IMR-90 (cell line): ENCODE measurements around the gene CACNA2D1. TPM values are rescaled to one million over a fixed set of nuclear protein-coding genes. Genes with fewer than 3 reads are reported as not detected.

Experiments used
- ATAC-seq: fragments of 200-7000 bp; cut with Tn5 transposase; 2 replicates; pipeline ENCODE4 v1.9.1; 2020; ENCODE audit warnings: low read depth, mild to moderate bottlenecking, moderate library complexity
- BruUV-seq: library from RNA; stranded (reverse); fragments of 400-500 nt; replicated peaks from 2 replicates; lab custom pipeline; 2021; lab: Mats Ljungman, UMichigan
- CTCF ChIA-PET: fragments of 300-600 bp; formaldehyde crosslinking; extraction: SDS; loops from one replicate; lab custom pipeline; 2021; ENCODE audit warnings: antibody characterized with exemption; lab: Yijun Ruan, JAX
- POLR2A ChIA-PET: fragments of 300-600 bp; sonication (Branson Sonifier 250); formaldehyde crosslinking; loops from one replicate; lab custom pipeline; 2022; ENCODE audit warnings: antibody characterized with exemption; ENCODE audit not compliant: unreplicated experiment; lab: Charles Lee
- DNase-seq: peaks from one replicate; pipeline ENCODE4 v3.0.0; 2013
- H2AFZ ChIP-seq: replicated peaks from 2 replicates; pipeline ENCODE3; 2013; ENCODE audit warnings: low read length, mild to moderate bottlenecking; ENCODE audit not compliant: poor library complexity
- H2AK5ac ChIP-seq: 2 replicates; pipeline ENCODE4 v1.6.1; 2013; ENCODE audit warnings: low read depth, low read length, inconsistent platforms
- H2AK9ac ChIP-seq: replicated peaks from 2 replicates; pipeline ENCODE3; 2013; ENCODE audit warnings: mild to moderate bottlenecking, low read depth, low read length, moderate library complexity; ENCODE audit not compliant: poor library complexity
- H2BK120ac ChIP-seq: 2 replicates; pipeline ENCODE4 v1.6.1; 2013; ENCODE audit warnings: low read depth, low read length, inconsistent platforms
- H2BK15ac ChIP-seq: 3 replicates; pipeline ENCODE4 v1.6.1; 2013; ENCODE audit warnings: low read depth, low read length, inconsistent platforms
- H2BK20ac ChIP-seq: 2 replicates; pipeline ENCODE4 v1.6.1; 2013; ENCODE audit warnings: low read depth, mild to moderate bottlenecking, inconsistent platforms, low read length, moderate library complexity
- H2BK5ac ChIP-seq: 2 replicates; pipeline ENCODE4 v1.6.1; 2013; ENCODE audit warnings: mild to moderate bottlenecking, low read depth, low read length, inconsistent platforms; ENCODE audit not compliant: poor library complexity, severe bottlenecking
- H3K14ac ChIP-seq: replicated peaks from 2 replicates; pipeline ENCODE4 v1.6.1; 2013; ENCODE audit warnings: low read depth, low read length, inconsistent platforms
- H3K18ac ChIP-seq: 2 replicates; pipeline ENCODE4 v1.6.1; 2013; ENCODE audit warnings: low read depth, low read length, control low read depth
- H3K23ac ChIP-seq: 2 replicates; pipeline ENCODE4 v1.6.1; 2013; ENCODE audit warnings: low read depth, low read length, inconsistent platforms
- H3K27ac ChIP-seq: 2 replicates; pipeline ENCODE4 v1.5.1; 2013; ENCODE audit warnings: mild to moderate bottlenecking, control low read depth, low read length; ENCODE audit not compliant: insufficient read depth
- H3K27me3 ChIP-seq: 2 replicates; pipeline ENCODE4 v1.6.1; 2013; ENCODE audit warnings: low read length; ENCODE audit not compliant: control insufficient read depth, insufficient read depth
- H3K36me3 ChIP-seq: 2 replicates; pipeline ENCODE4 v1.6.1; 2013; ENCODE audit warnings: low read length, mixed read lengths; ENCODE audit not compliant: control insufficient read depth, insufficient read depth
- H3K4ac ChIP-seq: 2 replicates; pipeline ENCODE4 v1.6.1; 2013; ENCODE audit warnings: low read depth, low read length, inconsistent platforms
- H3K4me1 ChIP-seq: 2 replicates; pipeline ENCODE4 v1.6.1; 2013; ENCODE audit warnings: low read length, mixed read lengths; ENCODE audit not compliant: control insufficient read depth, insufficient read depth
- H3K4me2 ChIP-seq: 2 replicates; pipeline ENCODE4 v1.6.1; 2013; ENCODE audit warnings: low read depth, mild to moderate bottlenecking, control low read depth, low read length, moderate library complexity
- H3K4me3 ChIP-seq: 2 replicates; pipeline ENCODE4 v1.5.1; 2013; ENCODE audit warnings: low read depth, mild to moderate bottlenecking, control low read depth, low read length, moderate library complexity; ENCODE audit not compliant: insufficient read depth
- H3K56ac ChIP-seq: 2 replicates; pipeline ENCODE4 v1.6.1; 2013; ENCODE audit warnings: low read length, inconsistent platforms; ENCODE audit not compliant: insufficient read depth; ENCODE audit errors: extremely low read depth
- H3K79me1 ChIP-seq, 2 experiments: 2 replicates each; pipeline ENCODE4 v1.6.1; 2013; ENCODE audit warnings: low read length in 2 of 2, inconsistent platforms in 1 of 2, low read depth in 1 of 2
- H3K9ac ChIP-seq: 2 replicates; pipeline ENCODE4 v1.6.1; 2013; ENCODE audit warnings: low read depth, low read length, control low read depth
- H3K9me1 ChIP-seq: 2 replicates; pipeline ENCODE4 v1.6.1; 2013; ENCODE audit warnings: low read length, inconsistent platforms; ENCODE audit not compliant: insufficient read depth
- H3K9me3 ChIP-seq: 2 replicates; pipeline ENCODE4 v1.6.1; 2013; ENCODE audit warnings: low read length; ENCODE audit not compliant: control insufficient read depth, insufficient read depth
- H4K20me1 ChIP-seq: 2 replicates; pipeline ENCODE4 v1.6.1; 2013; ENCODE audit warnings: low read length, inconsistent platforms; ENCODE audit not compliant: insufficient read depth
- H4K5ac ChIP-seq: 2 replicates; pipeline ENCODE4 v1.6.1; 2013; ENCODE audit warnings: mild to moderate bottlenecking, low read depth, low read length, control low read depth
- H4K8ac ChIP-seq, 2 experiments: 2 replicates each; pipeline ENCODE4 v1.6.1; 2013; ENCODE audit warnings: low read depth in 2 of 2, low read length in 2 of 2, control low read depth in 1 of 2, inconsistent platforms in 1 of 2
- H4K91ac ChIP-seq: 2 replicates; pipeline ENCODE4 v1.6.1; 2013; ENCODE audit warnings: low read depth, low read length, inconsistent platforms; ENCODE audit not compliant: insufficient read depth
- CEBPB ChIP-seq: IDR thresholded peaks from 2 replicates; pipeline ENCODE4 v1.6.1; 2012; ENCODE audit warnings: low read depth, low read length, improper control_type of control experiment
- FOS ChIP-seq: fragments of 150-350 bp; IDR thresholded peaks from 2 replicates; pipeline ENCODE4 v1.6.1; 2016; ENCODE audit warnings: low read depth, low read length
- RAD21 ChIP-seq: IDR thresholded peaks from 2 replicates; pipeline ENCODE4 v1.6.1; 2012; ENCODE audit warnings: low read length, improper control_type of control experiment
- RFX5 ChIP-seq: IDR thresholded peaks from 2 replicates; pipeline ENCODE4 v1.8.0; 2012; ENCODE audit warnings: low read depth, mild to moderate bottlenecking, low read length, moderate library complexity
- WGBS, 2 experiments: methylation state at CpG; one replicate each; pipeline versions ENCODE4 v1.1.5 to v1.1.7; 2013; ENCODE audit warnings: missing lambda C conversion rate in 2 of 2; ENCODE audit not compliant: insufficient read length in 1 of 2; ENCODE audit errors: extremely low coverage in 2 of 2; 5-methylcytosine and 5-hydroxymethylcytosine counted together
- dilution Hi-C: fragments of 300-500 bp; cut with HindIII; formaldehyde crosslinking; loops from one replicate; pipeline ENCODE4 v1.14.3; 2018; ENCODE audit warnings: low sequenced_read_pairs; ENCODE audit not compliant: unreplicated experiment
- in situ Hi-C: fragments of 300-500 bp; cut with MboI; formaldehyde crosslinking; loops from 3 replicates; pipeline ENCODE4 v1.14.3; 2019; ENCODE audit warnings: low sequenced_read_pairs, inconsistent platforms, mixed read lengths
- intact Hi-C: fragments of 100-400 bp; cut with micrococcal nuclease; formaldehyde crosslinking; loops from 2 replicates; pipeline ENCODE4 v1.10.0; 2022
- polyA plus RNA-seq, 3 experiments: library from polyadenylated mRNA; depleted of rRNA; stranded (reverse); fragments of >200 nt; gene quantifications; 2 replicates each; pipeline ENCODE4 v1.2.3, GENCODE V29; 2012; ENCODE audit warnings: low replicate concordance in 1 of 3
- total RNA-seq: library from RNA; depleted of rRNA; stranded (reverse); fragments of >200 nt; gene quantifications from 2 replicates; pipeline ENCODE4 v1.2.3, GENCODE V29; 2012
- TF ChIP-seq, protein P1 (sequence below): fragments of 150-350 bp; IDR thresholded peaks from 2 replicates; pipeline ENCODE4 v1.6.1; 2017; ENCODE audit warnings: mild to moderate bottlenecking, antibody characterized with exemption, low read length, low read depth

CACNA2D1 gene
- total and polyA plus RNA-seq, 2 of the 4 experiments (the other 2 are of a cell fraction) = 5.8 to 21.9 TPM

DNA sequence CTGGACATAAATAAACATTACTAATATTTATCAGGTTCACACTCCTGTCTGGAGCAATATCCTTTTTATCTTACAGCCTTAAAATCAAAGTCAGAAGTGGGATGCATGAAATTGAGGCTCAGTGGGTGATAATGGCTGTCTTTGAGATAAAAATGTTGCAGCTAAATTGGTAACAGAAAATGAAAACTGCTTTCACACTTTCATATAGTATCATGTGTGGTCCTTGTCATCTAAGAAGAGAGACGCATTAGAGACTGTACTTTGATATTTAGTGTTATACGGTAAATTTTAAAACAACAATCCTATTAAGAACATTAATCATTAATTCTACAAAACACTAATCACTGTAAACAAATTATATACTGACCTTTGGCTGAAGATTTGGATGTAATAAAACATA, 438.5 kb downstream of the CACNA2D1 start:
- no peak overlapping the region for H3K23ac ChIP-seq
- H2BK20ac ChIP-seq = no peak overlapping the region
- H2AK9ac ChIP-seq = no peak overlapping the region
- no peaks in the 10 kb centered on the region for H3K9me3 ChIP-seq
- no peaks in the 10 kb centered on the region for H3K9me1 ChIP-seq
- no peak overlapping the region for H3K4ac ChIP-seq
- no peak overlapping the region for H3K27ac ChIP-seq
- H3K36me3 ChIP-seq = peaks cover 2% of the 10 kb centered on the region; the same call in 1 of the 2 replicates
- TF ChIP-seq, protein P1, sequence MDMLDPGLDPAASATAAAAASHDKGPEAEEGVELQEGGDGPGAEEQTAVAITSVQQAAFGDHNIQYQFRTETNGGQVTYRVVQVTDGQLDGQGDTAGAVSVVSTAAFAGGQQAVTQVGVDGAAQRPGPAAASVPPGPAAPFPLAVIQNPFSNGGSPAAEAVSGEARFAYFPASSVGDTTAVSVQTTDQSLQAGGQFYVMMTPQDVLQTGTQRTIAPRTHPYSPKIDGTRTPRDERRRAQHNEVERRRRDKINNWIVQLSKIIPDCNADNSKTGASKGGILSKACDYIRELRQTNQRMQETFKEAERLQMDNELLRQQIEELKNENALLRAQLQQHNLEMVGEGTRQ = no peak
- TF ChIP-seq RAD21 = no peak
- TF ChIP-seq RFX5 = no peak
- no peak for TF ChIP-seq CEBPB
- TF ChIP-seq FOS = no peak
- DNase-seq = no peak
- BruUV-seq = no TSS peak
- no peak overlapping the region for H3K14ac ChIP-seq
- no peaks in the 10 kb centered on the region for H3K79me1 ChIP-seq
- POLR2A ChIA-PET = no interaction called here
- no peak overlapping the region for H3K4me2 ChIP-seq
- H2BK15ac ChIP-seq = no peak overlapping the region
- H3K27me3 ChIP-seq = no peaks in the 10 kb centered on the region
- no peak overlapping the region for H3K9ac ChIP-seq
- H4K91ac ChIP-seq = no peak overlapping the region
- H2BK120ac ChIP-seq = no peak overlapping the region
- dilution Hi-C loops = no loop called here
- WGBS, 2 experiments = no CpG with 5 or more reads among the region's 2 CpGs
- ATAC-seq = no peak
- H4K5ac ChIP-seq = no peak overlapping the region
- no peak overlapping the region for H4K8ac ChIP-seq
- H2AK5ac ChIP-seq = no peak overlapping the region
- intact Hi-C loops = no loop called here
- no peak overlapping the region for H2BK5ac ChIP-seq
- no peaks in the 10 kb centered on the region for H3K4me1 ChIP-seq
- H3K56ac ChIP-seq = no peak overlapping the region
- no peak overlapping the region for H3K18ac ChIP-seq
- H2AFZ ChIP-seq = no peak overlapping the region
- H3K4me3 ChIP-seq = no peak overlapping the region
- no peaks in the 10 kb centered on the region for H4K20me1 ChIP-seq
- in situ Hi-C loops = no loop called here
- CTCF ChIA-PET = no interaction called here
